ENCODE measurements around the gene TOB2.
"Not testable (repeated sequence)": the region's sequence is repeated elsewhere in the genome, so short reads cannot be mapped to it uniquely, and the experiment has no call there.

The TOB2 gene

GRCh38 chr22:41469218-41469851 is 22.7 kb upstream of the TOB2 start:
- intact Hi-C loops (cut with DNase I) = loop anchor here (1.0 to 10.0 kb wide), 2 partner anchors 21 to 45 kb away; no protein-coding TSS in a partner anchor
- DNase-seq = peak in 1 of 10 donors; percentile 30

GRCh38 chr22:41468381-41469217 is 22.0 kb upstream of the TOB2 start, which contains the start of the genes ACO2 and PHF5A:
Gene ACO2, plus strand, starts transcription at chr22:41469117. Its CDS starts 30 bp downstream, at chr22:41469147.
Gene PHF5A, minus strand, starts transcription at chr22:41468692. Its CDS starts 39 bp downstream, at chr22:41468653.
- peak; percentile 95 to 100 (median 98) for DNase-seq
- intact Hi-C loops (cut with DNase I) = loop anchor here (1.0 to 10.0 kb wide), 2 partner anchors 20 to 46 kb away; no protein-coding TSS in a partner anchor

GRCh38 chr22:41461901-41462300 is 15.3 kb upstream of the TOB2 start:
- intact Hi-C loops (cut with DNase I) = loop anchor here (10.0 kb wide), 1 partner anchor 53 kb away; no protein-coding TSS in a partner anchor
- DNase-seq = peak in 1 of 10 donors; percentile 1

GRCh38 chr22:41460071-41460470 is 13.5 kb upstream of the TOB2 start:
- DNase-seq = peak; percentile 60 to 95 (median 74)

GRCh38 chr22:41459431-41459830 is 12.8 kb upstream of the TOB2 start:
- peak in 1 of 10 donors; percentile 19 for DNase-seq
- intact Hi-C loops (cut with DNase I) = no loop called here

More at GRCh38 chr22:41460071-41460470, 13.5 kb upstream of the TOB2 start:
- intact Hi-C loops (cut with DNase I) = loop anchor here (10.0 kb wide), 1 partner anchor 55 kb away; no protein-coding TSS in a partner anchor

- DNase-seq = peak in 2 of 10 donors; percentile 4 to 15
- intact Hi-C loops (cut with DNase I) = no loop called here
These were observed 11.6 kb upstream of the TOB2 start for GRCh38 chr22:41458161-41458728.

GRCh38 chr22:41448189-41448808 is 1.7 kb upstream of the TOB2 start:
- intact Hi-C loops (cut with DNase I) = loop anchor here (1.0 kb wide), 1 partner anchor 21 kb away; the partner anchor contains the start of gene ACO2
- DNase-seq = peak; percentile 93 to 99 (median 96)

- intact Hi-C loops (cut with DNase I) = loop anchor here (1.0 kb wide), 1 partner anchor 22 kb away; the partner anchor contains the start of gene ACO2
- peak; percentile 62 to 96 (median 72) for DNase-seq
These were observed 1.0 kb upstream of the TOB2 start for GRCh38 chr22:41447435-41448188.

GRCh38 chr22:41446057-41446501 is 522 bp downstream of the TOB2 start:
- peak in 3 of 10 donors; percentile 31 to 86 (median 76) for DNase-seq
- intact Hi-C loops (cut with DNase I) = no loop called here

GRCh38 chr22:41445129-41446056 is 1.2 kb downstream of the TOB2 start:
- intact Hi-C loops (cut with DNase I) = no loop called here
- DNase-seq = peak in 2 of 10 donors; percentile 73 to 81

GRCh38 chr22:41444360-41445128 is 2.1 kb downstream of the TOB2 start:
- DNase-seq = peak; percentile 69 to 98 (median 90)
- intact Hi-C loops (cut with DNase I) = no loop called here

- intact Hi-C loops (cut with DNase I) = no loop called here
- peak in 1 of 10 donors; percentile 2 for DNase-seq
These were observed 4.3 kb downstream of the TOB2 start for GRCh38 chr22:41442240-41442792.

- DNase-seq; intact Hi-C loops (cut with DNase I): not testable (repeated sequence)
These were observed 6.1 kb downstream of the TOB2 start for GRCh38 chr22:41440511-41440910.

- DNase-seq = no peak
- intact Hi-C loops (cut with DNase I) = no loop called here
These were observed 9.4 kb downstream of the TOB2 start for GRCh38 chr22:41437198-41437597.

- peak in 1 of 10 donors; percentile 31 for DNase-seq
These were observed 10.1 kb downstream of the TOB2 start for GRCh38 chr22:41436322-41437113.

GRCh38 chr22:41435560-41435959 is 11.0 kb downstream of the TOB2 start:
- intact Hi-C loops (cut with DNase I) = no loop called here
- no peak for DNase-seq

More at GRCh38 chr22:41436322-41437113, 10.1 kb downstream of the TOB2 start:
- intact Hi-C loops (cut with DNase I) = no loop called here

Data from posterior cingulate gyrus (tissue), 11 donors.